Activated CD4-positive, alpha-beta T cell treated with anti-CD3 and anti-CD28 coated beads for 48 hours (primary cell): ENCODE data around the gene ORAI1.
"Not testable (repeated sequence)": the region's sequence is repeated elsewhere in the genome, so short reads cannot be mapped to it uniquely, and the experiment has no call there.

Experiments used
- DNase-seq: peaks from one replicate; pipeline ENCODE4 v3.0.0-alpha.2; 2020

The ORAI1 gene

DNA sequence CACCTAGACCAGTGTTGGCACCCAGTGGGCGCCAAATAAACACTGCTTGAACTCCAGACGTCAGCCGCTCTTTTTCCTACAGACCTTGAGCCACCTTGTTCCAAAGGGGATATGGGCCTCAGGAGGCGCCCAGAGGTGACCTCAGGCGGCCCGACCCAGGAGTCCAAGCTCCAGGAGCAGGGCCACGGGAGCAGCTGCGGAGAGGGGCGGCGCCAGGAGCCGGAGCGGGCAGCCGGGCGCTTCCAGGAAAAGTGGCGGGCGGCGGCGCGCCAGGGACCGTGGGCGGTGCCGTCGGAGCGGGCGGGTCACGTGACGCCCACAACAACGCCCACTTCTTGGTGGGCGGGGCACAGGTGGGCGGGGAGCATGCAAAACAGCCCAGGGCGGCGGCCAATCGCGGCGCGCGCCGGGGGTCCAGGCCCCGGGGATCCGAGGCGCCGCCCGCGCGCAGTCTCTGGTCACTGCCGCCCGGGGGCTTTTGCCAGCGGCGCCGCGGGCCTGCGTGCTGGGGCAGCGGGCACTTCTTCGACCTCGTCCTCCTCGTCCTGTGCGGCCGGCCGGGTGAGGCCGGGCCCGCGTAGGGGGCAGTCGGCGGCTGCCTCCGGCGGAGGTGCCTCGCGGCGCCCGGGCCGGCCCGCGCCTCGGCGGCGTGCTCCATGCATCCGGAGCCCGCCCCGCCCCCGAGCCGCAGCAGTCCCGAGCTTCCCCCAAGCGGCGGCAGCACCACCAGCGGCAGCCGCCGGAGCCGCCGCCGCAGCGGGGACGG is at the start of gene ORAI1:
ORAI1 (plus strand) TSS at position 444 of the 766 bp plus-strand sequence.
- DNase-seq = peak; percentile 96

DNA sequence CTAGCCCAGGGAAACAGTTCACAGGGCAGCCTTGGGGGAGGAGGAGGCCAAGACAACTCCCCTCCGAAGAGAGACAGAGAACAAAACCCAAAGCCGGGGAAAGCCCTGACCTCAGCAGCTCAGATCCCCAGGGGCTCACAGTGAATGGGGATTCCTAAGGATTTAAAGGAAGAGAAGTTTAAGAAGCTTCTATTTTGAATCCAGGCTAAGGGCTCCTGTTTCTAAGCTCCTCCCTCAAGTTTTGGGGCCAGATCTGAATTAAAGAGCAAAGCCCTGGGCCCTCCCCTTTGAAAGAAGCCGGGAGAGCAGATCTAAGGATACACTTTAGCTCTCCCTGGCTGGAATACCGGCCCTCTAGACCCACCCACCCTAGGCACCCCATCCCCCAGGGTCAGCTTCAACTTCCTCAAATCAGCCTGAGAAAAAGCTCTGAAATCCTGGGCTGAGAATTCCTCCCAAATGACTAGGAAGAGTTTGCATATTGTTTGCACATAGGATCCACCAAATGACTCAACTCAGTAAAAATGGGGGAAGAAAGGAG is 49.4 kb upstream of the ORAI1 start:
- no peak for DNase-seq

DNA sequence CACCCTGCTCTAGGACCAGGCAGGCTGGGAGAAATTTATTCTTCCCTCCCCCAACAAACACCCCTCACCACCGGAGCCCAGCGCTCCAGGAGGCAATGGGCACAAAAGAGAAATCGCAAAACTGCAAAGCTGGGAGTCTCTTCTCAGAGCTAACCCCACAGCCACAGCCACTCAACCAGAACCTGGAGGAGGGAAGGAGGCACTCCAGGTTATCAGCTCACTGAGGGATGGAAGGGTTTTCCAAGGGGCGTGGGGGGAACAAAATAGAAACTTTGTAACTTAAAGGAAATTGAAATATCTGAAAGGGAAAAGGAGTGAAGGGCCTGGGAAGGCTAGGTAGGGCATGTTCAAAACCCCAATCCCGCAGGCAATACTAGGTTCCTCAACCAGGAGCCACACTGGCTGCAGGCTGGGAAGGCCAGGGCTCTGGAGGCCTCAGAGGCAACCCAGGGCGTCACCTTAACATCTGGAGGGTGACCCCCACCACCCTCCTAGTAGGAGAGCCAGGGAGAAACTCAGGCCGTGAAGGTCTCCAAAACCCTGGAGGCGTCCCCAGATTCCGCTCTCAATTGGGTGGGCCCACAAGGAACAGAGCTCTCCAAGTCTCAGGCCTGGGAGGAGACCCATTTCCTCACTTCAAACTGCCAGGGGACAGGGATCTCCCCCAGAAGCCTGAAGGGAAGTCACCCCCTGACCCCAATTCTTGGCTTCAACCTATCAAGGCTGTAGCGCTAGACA is 48.7 kb upstream of the ORAI1 start:
- no peak for DNase-seq

DNA sequence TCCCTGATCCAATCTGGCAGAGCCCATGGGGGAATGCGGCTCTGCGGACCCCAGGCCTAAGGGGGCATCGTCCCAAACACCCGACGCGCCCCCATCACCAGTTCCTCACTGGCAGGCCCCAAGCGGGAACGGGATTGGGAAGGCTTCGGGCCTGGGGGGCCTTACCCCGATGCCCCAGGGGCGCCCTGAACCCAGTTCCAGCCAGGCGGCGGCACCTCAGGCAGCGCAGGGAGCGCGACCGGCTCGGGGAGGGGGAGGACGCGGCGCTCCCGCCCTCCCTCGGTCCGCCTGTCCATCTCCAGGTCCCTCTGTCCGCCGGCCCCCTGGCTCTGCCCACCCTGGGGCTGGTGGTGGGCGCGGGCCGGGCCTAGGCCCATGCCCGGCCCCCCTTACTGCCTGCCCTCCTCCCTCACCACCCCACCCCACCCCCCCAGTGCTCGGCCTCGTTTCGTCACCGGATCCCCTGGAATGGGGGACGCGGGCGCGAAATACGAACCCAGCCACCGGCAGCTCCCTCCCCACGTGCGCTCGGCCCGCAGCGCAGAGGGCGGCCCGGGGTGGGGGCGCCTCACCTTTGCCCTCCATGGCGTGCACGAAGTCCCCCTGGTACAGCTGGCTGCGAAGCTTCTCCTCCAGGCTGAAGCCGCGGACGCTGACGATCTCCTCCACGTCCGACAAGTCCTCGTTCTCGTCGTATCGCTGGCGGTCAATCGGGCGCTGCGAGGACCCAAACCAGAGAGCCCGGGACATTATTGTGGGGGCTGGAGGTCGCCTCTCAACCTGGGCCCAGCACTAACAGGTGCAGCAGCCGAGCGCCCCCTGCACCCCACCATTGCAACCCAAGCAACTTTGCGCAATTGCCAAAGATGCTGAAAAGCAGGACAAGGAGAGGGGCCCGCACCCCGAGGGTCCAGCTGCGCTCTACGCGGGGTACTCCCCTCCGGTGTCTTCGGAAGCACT is 47.8 kb upstream of the ORAI1 start:
- DNase-seq = peak; percentile 15

DNA sequence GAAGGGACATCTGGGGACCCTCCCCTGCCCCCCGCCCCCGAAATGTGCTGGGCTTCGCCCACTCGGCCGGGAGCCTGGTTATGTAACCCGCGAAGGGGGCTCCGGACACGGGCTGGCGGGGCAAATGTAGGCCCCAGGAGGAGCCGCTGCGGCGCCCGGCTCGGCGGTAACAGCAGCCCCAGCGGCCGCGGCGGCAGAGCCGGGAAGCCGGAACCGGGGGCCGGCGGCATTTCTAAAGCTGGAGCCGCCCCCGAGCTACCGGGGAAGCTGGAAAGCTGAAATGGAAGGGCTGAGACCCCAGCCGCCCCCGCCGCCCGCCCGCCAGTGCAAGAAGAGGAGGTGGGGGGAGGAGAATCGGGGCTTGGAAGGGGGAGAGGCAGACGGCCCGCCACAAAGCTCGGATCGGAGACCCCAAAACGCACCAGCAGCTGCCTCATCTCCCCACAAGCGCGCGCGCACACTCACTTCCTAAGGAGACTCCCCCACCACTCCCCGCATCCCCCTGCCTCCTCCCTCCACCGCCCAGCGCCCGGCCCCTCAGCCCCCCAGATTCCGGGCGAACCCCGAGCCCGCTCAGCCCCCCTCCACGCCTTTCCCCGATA is 47.0 kb upstream of the ORAI1 start:
- peak; percentile 38 for DNase-seq

DNA sequence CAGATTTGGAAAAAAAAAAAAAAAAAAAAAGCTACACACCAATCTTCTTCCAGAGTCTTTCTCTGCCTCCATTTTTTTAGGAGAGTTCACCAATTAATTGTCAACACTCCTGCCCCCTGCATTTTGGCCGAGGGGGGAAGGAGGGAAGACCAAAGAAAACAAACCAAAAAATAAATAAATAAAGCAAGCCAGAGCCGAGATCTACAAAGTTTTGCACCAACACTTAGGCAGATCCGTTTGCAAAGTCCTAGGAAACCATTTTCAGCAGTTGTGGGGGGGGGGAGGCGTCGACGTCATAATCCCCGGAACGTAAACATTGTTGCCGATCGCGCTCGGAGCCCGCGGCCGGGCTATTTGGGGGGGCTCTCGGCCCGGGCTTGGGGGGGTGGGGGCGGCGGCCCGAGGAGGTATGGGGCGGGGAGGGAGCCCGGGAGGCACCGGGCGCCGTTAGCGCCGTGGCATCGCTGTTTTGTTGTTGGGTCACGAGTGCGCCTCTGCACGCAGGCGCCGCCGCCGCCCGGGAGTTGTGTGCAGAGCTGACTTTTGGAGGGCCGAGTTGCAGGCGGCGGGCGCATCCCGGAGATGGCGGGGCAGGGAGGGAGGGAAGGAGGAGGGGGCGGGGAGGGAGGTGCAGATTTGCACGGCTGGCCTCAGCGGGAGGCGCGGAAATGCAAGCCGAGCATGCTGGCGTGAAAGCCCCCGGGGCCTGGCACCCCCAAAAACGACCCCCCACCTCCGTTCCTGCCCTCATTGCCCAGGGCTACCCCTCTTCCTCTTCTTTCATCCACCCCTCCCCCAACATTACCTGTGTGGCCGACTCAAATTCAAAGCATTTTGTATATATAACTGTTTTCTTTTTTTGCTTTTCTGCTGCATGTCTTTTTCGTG is 46.1 kb upstream of the ORAI1 start:
- peak; percentile 79 for DNase-seq

DNA sequence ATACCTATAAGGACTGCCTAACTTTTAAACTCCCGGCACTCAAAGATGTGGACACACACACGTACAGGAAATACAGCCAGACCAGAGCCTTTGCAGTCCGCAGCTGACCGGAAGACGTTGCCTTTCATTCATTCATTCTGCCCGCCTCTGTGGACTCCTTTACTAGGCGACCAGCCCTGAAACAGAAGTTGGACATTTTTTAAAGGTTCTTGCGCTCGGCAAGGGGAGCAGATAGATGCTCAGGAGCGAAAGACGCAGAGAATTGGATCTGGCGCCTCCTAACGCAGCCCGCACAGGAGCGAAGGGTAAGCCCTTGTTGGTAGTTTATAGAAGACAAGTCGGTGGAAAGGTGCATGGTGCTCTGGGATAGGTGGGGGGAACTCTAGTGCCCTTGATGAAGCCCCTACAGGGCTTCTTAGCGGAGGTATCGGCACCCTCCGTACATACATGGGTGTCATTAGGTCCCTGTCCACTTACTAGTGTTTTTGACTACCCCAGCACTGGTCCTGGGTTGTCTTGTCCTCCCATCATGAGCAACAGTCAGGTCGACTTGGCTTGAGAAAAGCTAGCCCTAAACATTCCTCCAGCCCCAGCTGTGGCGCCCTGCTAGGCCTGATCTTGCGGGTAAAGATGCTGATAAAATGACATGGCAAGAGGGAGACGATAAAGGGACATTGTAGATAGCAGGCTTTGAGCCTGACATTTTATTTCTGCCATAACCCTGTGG is 45.2 kb upstream of the ORAI1 start, which contains the start of gene KDM2B:
KDM2B (minus strand) TSS at position 65 of the 727 bp plus-strand sequence. CDS start 112 bp downstream, outside the sequence.
- DNase-seq = peak; percentile 40

DNA sequence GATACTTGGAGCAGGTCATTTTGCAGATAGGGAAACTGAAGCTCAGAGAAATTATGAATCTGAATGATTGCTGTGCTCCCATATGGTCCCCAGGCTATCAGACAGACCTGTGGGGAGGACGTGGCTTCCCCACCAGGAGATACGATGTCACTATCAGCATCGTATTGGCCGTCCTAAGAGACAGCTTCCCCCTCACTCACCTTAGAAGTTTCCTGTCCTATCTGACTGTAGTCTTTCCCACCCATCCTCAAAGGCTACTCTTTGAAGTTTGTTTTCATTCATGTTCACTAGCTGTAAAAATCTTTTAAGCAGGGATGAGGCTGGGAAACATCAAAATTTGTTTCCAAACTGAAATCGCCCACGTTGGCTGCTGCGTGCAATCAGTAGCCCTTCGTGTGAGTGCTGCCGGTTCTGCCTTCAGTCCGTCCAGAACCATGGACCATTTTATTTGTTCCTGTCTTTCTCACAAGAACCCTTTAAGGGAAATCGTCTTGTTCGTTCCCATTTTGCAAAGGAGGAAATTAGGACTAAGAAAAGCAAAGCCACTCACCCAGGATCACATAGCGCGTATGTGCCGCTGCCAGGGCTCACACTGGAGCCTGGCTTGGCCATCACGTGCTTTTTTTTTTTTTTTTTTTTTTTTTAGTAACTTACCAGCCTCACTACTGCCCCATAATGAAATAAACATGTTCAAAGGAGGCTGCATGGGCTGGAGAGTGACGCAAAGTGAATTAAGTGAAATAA is 44.5 kb upstream of the ORAI1 start:
- DNase-seq = peak; percentile 16

DNA sequence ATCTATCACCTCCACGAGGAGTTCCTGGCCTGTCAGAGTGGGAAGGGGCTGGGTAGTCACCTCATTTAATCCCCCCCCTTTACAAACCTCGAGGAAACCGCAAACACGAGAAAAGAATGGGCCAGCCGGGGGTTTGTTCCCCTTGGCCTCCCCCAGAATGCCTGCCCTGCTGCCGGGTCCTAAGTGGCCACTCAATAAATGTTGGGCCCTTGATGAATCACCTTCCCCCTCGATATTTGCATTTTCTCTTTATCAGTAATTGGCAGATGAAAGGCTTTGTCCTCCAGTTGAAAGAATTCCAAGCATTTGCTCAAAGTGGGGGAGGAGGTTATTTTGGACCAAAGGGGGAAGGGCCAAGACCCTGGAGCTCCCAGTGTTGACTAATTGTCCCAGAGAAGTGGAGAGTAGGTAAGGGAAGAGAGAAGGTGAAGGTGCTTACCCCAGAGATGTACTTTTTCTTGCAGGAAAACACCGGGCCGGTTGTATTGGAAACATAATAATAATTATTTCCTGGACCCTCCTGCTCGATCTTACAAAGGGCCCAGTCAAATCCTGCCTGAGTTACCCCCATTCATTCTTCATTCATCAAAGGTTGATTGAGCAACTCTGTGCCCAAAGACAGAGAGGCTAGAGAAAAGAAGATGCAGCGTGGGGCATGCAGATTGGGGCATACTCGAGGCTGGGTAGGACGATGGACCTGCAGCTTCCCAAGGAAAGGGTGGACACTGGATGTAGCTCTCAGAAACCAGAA is 43.6 kb upstream of the ORAI1 start:
- DNase-seq = no peak

DNA sequence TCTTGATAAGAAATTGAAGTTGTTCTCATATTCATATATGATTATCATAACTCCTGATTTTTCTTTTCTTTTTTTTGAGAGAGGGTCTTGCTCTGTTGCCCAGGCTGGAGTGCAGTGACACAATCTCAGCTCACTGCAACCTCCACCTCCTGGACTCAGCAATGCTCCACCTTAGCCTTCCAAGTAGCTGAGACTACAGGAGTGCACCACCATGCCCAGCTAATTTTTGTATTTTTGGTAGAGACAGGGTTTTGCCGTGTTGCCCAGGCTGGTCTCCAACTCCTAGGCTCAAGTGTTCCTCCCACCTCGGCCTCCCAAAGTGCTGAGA is 43.0 kb upstream of the ORAI1 start:
- not testable (repeated sequence) for DNase-seq

DNA sequence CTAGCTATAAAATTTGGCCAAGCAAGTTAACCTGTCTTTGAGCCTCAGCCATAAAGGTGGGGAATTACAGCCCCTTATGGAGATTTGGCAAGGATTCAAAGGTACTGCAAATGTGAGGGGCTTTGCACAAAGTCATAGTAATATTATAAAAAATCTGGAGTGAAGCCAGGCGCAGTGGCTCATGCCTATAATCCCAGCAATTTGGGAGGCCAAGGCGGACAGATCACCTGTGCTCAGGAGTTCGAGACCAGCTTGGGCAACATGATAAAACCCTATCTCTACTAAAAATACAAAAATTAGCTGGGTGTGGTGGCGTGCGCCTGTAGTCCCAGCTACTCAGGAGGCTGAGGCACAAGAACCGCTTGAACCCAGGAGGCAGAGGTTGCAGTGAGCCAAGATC is 41.4 kb upstream of the ORAI1 start:
- DNase-seq = not testable (repeated sequence)

DNA sequence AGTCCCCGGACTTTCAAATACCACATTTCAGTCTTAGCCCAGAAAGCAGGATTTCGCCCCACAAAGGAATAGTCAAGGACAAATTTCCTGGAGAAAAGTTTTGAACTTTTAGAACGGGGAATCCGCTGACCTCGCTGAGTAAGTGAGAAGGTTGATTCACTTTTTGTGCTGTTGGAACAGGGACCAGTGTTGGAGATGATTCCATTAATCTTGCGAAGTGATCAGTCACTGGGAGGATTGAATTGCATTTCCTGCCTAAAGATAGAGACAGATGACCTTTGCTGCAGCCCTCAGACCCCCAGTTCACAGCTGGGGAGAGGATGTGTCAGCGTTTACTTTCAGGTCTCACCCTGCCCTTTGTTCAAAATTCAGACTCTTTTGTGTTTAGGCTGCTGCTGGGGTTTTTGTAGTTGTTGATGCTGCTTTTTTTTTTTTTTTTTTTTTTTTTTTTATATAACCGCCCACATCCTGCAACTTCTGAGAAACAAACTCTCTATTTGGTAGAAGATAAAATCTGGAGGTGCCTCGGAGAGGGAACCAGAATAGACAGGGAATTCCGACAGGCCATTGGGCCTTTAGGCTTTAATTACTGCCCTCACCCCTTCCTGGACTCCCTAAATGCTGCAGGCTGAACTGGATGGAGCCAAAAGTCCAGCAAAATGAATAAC is 35.7 kb upstream of the ORAI1 start:
- peak; percentile 70 for DNase-seq

DNA sequence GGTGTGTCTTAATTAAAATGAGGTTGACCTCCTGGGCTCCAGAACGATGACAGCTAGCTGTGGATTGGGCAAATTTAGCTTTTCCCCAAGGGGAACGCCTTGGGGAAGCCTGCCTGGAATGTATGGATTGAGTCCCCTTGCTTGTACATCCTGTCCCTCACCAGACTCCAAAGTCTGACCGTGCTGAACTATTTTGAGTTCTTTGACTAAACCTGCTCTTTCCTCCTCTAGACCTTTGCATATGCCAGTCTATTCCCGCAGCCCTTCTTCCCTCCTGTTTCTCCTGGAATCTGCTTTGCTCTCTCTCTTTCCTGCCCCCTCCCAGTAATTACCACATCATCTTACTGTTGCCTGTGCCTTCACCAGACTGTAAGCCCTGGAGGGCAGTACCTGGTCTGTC is 34.0 kb upstream of the ORAI1 start:
- no peak for DNase-seq

DNA sequence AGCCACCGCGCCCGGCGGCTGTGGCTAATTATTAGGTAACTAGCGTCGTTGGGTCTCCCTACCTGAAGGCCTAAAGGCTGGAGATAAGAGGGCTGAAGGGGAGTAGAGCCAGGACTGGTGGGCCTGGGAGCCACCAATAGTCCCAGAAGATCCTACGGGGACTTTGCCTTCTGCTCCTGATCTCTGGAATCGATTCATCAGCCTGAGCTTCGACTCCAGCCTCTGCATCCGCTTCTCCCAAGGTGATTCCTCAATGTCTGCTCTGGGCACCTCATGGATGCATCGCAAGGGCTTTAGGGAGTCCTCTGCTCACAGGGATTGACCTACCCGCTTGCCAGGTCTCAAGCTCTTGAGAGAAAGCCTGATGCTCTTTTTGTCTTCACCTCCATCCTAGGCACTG is 30.8 kb upstream of the ORAI1 start:
- DNase-seq = no peak

DNA sequence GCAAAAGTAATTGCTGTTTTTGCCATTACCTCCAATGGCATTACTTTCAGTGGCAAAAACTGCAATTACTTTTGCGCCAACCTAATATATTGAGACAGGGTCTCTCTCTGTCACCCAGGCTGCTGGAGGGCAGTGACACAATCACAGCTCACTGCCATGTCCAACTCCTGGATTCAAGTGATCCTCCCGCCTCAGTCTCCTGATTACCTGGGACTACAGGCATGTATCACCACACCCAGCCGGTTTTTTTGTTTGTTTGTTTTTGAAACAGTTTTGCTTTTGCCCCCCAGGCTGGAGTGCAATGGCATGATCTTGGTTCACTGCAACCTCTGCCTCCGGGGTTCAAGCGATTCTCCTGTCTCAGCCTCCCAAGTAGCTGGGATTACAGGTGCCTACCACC is 29.8 kb upstream of the ORAI1 start:
- no peak for DNase-seq

DNA sequence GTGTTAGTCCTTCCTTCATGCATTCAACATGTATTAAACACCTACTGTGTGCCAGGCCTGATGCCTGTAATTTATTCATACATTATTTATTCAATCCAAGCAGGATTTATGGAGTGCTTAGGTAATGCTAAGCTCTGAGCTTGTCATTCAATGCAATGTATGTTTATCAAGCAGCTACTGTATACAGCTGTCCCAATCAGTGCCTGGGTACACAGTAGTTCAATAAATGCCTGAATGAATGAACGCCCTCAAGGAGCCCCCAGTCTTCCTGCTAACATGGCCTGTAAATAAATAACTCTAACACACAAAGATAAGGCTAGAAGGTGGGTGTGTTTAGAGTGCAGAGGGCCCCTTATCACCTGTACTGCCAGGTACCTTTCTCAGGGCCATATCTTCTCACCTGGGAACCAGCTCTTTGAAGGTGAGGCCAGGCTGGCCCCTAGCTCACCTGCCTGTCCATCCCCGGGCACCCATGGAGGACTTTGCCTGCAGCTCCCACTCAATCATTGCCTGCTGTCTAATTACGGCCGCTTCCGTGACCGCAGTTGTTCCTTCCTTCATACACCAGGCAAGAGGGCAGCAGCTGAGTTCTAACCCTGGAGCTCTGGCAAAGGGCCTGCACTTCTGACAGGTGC is 25.5 kb upstream of the ORAI1 start:
- DNase-seq = no peak

DNA sequence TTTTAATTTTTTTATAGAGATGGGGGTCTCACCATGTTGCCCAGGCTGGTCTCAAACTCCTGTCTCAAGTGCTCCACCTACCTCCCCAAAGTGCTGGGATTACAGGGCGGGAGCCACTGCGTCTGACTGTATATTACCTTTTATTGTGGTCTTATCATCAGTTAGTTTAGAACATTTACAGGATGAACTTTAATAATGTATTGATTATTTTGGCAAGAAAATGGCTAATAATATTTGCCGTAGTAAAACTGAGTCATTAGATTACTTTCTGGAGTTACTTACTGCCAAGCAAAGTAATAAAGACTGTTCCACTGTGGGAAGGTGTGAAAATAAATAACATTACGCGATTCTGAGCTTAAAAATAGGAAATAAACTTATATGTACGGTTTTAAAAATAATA is 23.6 kb upstream of the ORAI1 start:
- no peak for DNase-seq

DNA sequence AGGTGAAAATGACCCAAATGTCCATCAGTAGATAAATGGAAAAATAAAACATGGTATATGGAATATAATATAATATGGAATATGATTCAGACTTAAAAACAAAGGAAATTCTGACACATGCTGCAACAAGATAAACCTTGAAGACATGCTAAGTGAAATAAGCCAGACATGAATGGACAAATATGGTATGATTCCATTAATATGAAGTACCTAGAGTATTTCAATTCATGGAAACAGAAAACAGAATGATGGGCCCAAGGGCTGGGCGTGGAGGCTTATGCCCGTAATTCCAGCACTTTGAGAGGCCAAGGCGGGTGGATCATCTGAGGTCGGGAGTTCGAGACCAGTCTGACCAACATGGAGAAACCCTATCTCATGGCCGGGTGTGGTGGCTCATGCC is 22.7 kb upstream of the ORAI1 start:
- no peak for DNase-seq
